Glomerular visceral epithelial cell (primary cell): ENCODE measurements around the gene VWDE.
A peak's percentile ranks its signal among the peaks of the same experiment; 100 is the strongest.
"Not testable (repeated sequence)": the region's sequence is repeated elsewhere in the genome, so short reads cannot be mapped to it uniquely, and the experiment has no call there.

Experiments
- DNase-seq: peaks from one replicate; pipeline ENCODE4 v3.0.0-alpha.2; 2016; ENCODE audit errors: extremely low spot score

Gene VWDE

GRCh38 chr7:12403287-12404181 is at the start of gene VWDE:
TSS of gene VWDE (minus strand) at chr7:12403865. CDS start at chr7:12403716, 149 bp downstream.
- peak; percentile 31 for DNase-seq

GRCh38 chr7:12453136-12453535 is 49.5 kb upstream of the VWDE start:
- not testable (repeated sequence) for DNase-seq

GRCh38 chr7:12450615-12451014 is 47.0 kb upstream of the VWDE start:
- no peak for DNase-seq

GRCh38 chr7:12444785-12445184 is 41.1 kb upstream of the VWDE start:
- no peak for DNase-seq

GRCh38 chr7:12440229-12440628 is 36.6 kb upstream of the VWDE start:
- DNase-seq: no peak

GRCh38 chr7:12436896-12437535 is 33.4 kb upstream of the VWDE start:
- peak; percentile 27 for DNase-seq

GRCh38 chr7:12436126-12436525 is 32.5 kb upstream of the VWDE start:
- no peak for DNase-seq

GRCh38 chr7:12434012-12434642 is 30.5 kb upstream of the VWDE start:
- no peak for DNase-seq

GRCh38 chr7:12431886-12432556 is 28.4 kb upstream of the VWDE start:
- peak; percentile 42 for DNase-seq

GRCh38 chr7:12425311-12425710 is 21.6 kb upstream of the VWDE start:
- DNase-seq: no peak

GRCh38 chr7:12423997-12424745 is 20.5 kb upstream of the VWDE start:
- DNase-seq: no peak

GRCh38 chr7:12423355-12423996 is 19.8 kb upstream of the VWDE start:
- DNase-seq: peak; percentile 8

- DNase-seq: no peak
These were observed 19.1 kb upstream of the VWDE start for GRCh38 chr7:12422554-12423320.

- no peak for DNase-seq
These were observed 14.8 kb upstream of the VWDE start for GRCh38 chr7:12418452-12418851.

GRCh38 chr7:12415072-12415471 is 11.4 kb upstream of the VWDE start:
- no peak for DNase-seq

- DNase-seq: no peak
These were observed 8.7 kb upstream of the VWDE start for GRCh38 chr7:12412407-12412806.

- no peak for DNase-seq
These were observed 6.9 kb upstream of the VWDE start for GRCh38 chr7:12410523-12410922.

- no peak for DNase-seq
These were observed 5.5 kb upstream of the VWDE start for GRCh38 chr7:12409097-12409711.

- DNase-seq: not testable (repeated sequence)
These were observed 4.0 kb upstream of the VWDE start for GRCh38 chr7:12407652-12408051.

GRCh38 chr7:12402365-12402725 is 1.3 kb downstream of the VWDE start:
- DNase-seq: no peak
